K562 (cell line): ENCODE results near the gene TEAD3.

Experiments used
- BHLHE40 ChIP-seq: IDR thresholded peaks from 2 replicates; pipeline ENCODE4 v1.6.1; 2011; ENCODE audit warnings: low read length, improper control_type of control experiment
- GATA2 ChIP-seq: sonication (generic); formaldehyde crosslinking; IDR thresholded peaks from 2 replicates; pipeline ENCODE4 v1.4.0; 2020; ENCODE audit warnings: mild to moderate bottlenecking, missing genetic modification reagents
- PHF20 ChIP-seq: fragments of 450-650 bp; IDR thresholded peaks from 2 replicates; pipeline ENCODE4 v1.6.1; 2018; ENCODE audit not compliant: partially characterized antibody
- POLR2AphosphoS5 ChIP-seq: IDR thresholded peaks from 2 replicates; pipeline ENCODE4 v1.6.1; 2011; ENCODE audit warnings: mild to moderate bottlenecking, low read depth, low read length, moderate library complexity; ENCODE audit not compliant: control insufficient read depth, insufficient read depth
- REST ChIP-seq, 2 experiments: fragments of 450-650 bp; formaldehyde crosslinking in 1 of 2; IDR thresholded peaks; 2 replicates each; pipeline versions ENCODE4 v1.4.0 to v1.6.1; 2014 to 2020; ENCODE audit warnings: mild to moderate bottlenecking in 2 of 2, borderline replicate concordance in 1 of 2, low read depth in 1 of 2
- SPI1 ChIP-seq: IDR thresholded peaks from 2 replicates; pipeline ENCODE4 v1.6.1; 2011; ENCODE audit warnings: low read depth, low read length, control low read depth, borderline replicate concordance
- SREBF1 ChIP-seq: fragments of 150-350 bp; IDR thresholded peaks from 2 replicates; pipeline ENCODE4 v1.6.1; 2014; ENCODE audit warnings: antibody characterized with exemption, low read depth, low read length, borderline replicate concordance
- TCF7L2 ChIP-seq: fragments of 150-350 bp; IDR thresholded peaks from 2 replicates; pipeline ENCODE4 v1.6.1; 2016; ENCODE audit warnings: low read depth, mild to moderate bottlenecking, low read length, moderate library complexity
- YY1 ChIP-seq, 3 experiments: IDR thresholded peaks; 2 replicates each; pipeline ENCODE4 v1.6.1; 2011; ENCODE audit warnings: low read length in 2 of 3, mild to moderate bottlenecking in 2 of 3, moderate library complexity in 2 of 3, borderline replicate concordance in 1 of 3, control low read depth in 1 of 3, low read depth in 1 of 3; ENCODE audit not compliant: insufficient read depth in 3 of 3, insufficient replicate concordance in 2 of 3, control insufficient read depth in 1 of 3, insufficient read length in 1 of 3; ENCODE audit errors: extremely low read depth in 1 of 3
- ZBTB40 ChIP-seq, 2 experiments: fragments of 450-650 bp in 1 of 2; sonication (generic) in 1 of 2; formaldehyde crosslinking in 1 of 2; IDR thresholded peaks; 2 replicates each; pipeline versions ENCODE4 v1.7.1 to v1.9.0; 2016 to 2022; ENCODE audit warnings: inconsistent platforms in 1 of 2, mild to moderate bottlenecking in 1 of 2, missing genetic modification reagents in 1 of 2
- ZNF121 ChIP-seq: sonication (generic); formaldehyde crosslinking; conservative IDR thresholded peaks from 2 replicates; pipeline ENCODE4 v1.8.0; 2022; ENCODE audit warnings: missing genetic modification reagents
- TF ChIP-seq, protein P1 (sequence below): sonication (generic); formaldehyde crosslinking; IDR thresholded peaks from 2 replicates; pipeline ENCODE4 v1.8.1; 2022; ENCODE audit warnings: missing genetic modification reagents

GRCh38 chr6:35427435-35427834 is 69.4 kb downstream of the TEAD3 start:
- TF ChIP-seq PHF20 (no peak), POLR2AphosphoS5 (no peak), BHLHE40 (no peak), TCF7L2 (no peak), ZNF121 (CRISPR knock-in tag) (no peak), SPI1 (no peak), REST (IDR thresholded peaks at IDR 0.05; ENCODE audit: borderline replicate concordance) (no peak), REST (CRISPR knock-in tag; IDR thresholded peaks at IDR 0.05; ENCODE audit: low read depth) (no peak), SREBF1 (no peak), GATA2 (CRISPR knock-in tag) (no peak), ZBTB40 (IDR thresholded peaks at IDR 0.05) (no peak), ZBTB40 (CRISPR knock-in tag; IDR thresholded peaks at IDR 0.05) (no peak), YY1 (IDR thresholded peaks at IDR 0.05; ENCODE audit: borderline replicate concordance in 1 of 3, control insufficient read depth in 1 of 3, extremely low read depth in 1 of 3, insufficient read depth in 3 of 3, insufficient read length in 1 of 3, insufficient replicate concordance in 2 of 3, low read depth in 1 of 3, low read length in 2 of 3) (no peak)
- TF ChIP-seq, protein P1, sequence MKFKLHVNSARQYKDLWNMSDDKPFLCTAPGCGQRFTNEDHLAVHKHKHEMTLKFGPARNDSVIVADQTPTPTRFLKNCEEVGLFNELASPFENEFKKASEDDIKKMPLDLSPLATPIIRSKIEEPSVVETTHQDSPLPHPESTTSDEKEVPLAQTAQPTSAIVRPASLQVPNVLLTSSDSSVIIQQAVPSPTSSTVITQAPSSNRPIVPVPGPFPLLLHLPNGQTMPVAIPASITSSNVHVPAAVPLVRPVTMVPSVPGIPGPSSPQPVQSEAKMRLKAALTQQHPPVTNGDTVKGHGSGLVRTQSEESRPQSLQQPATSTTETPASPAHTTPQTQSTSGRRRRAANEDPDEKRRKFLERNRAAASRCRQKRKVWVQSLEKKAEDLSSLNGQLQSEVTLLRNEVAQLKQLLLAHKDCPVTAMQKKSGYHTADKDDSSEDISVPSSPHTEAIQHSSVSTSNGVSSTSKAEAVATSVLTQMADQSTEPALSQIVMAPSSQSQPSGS, result no peak
